Measurements from ENCODE around the gene PICALM. TPM values are rescaled to one million over a fixed set of nuclear protein-coding genes. Genes with fewer than 3 reads are reported as not detected.

The PICALM gene
- polyA plus RNA-seq, 3 donors: 62.4 to 241 (median 81.0) TPM

GRCh38 chr11:86087256-86087655 lies 18.4 kb upstream of the PICALM start:
- no CpG with 5 or more reads among the region's 2 CpGs for WGBS (ENCODE audit: insufficient coverage)
- Histone ChIP-seq H3K79me2 (ENCODE audit: insufficient read depth, low read length) (no peaks in the 10 kb centered on the region), H3K9me3 (replicated peaks in 1 of 2; ENCODE audit: control insufficient read depth in 1 of 2, insufficient read depth in 1 of 2, low read length in 2 of 2) (no peaks in the 10 kb centered on the region), H2AFZ (ENCODE audit: insufficient read depth, low read depth, low read length, poor library complexity, severe bottlenecking) (no peak overlapping the region), H4K20me1 (ENCODE audit: insufficient read depth, low read length) (no peaks in the 10 kb centered on the region), H3K27ac (ENCODE audit: low read depth in 1 of 2, low read length in 2 of 2) (no peak overlapping the region), H3K4me1 (ENCODE audit: control insufficient read depth in 1 of 2, insufficient read depth in 2 of 2, low read length in 2 of 2) (no peaks in the 10 kb centered on the region), H3K4me3 (replicated peaks in 1 of 3; ENCODE audit: low read depth in 2 of 3, low read length in 3 of 3) (no peak overlapping the region), H3K4me2 (replicated peaks; ENCODE audit: extremely low read depth, low read length, poor library complexity, severe bottlenecking) (no peak overlapping the region), H3K9ac (ENCODE audit: insufficient read depth, low read length, poor library complexity, severe bottlenecking) (no peak overlapping the region), H3K27me3 (ENCODE audit: control insufficient read depth in 2 of 2, insufficient read depth in 2 of 2, low read length in 2 of 2) (no peaks in the 10 kb centered on the region), H3K36me3 (replicated peaks in 1 of 2; ENCODE audit: control insufficient read depth in 1 of 2, insufficient read depth in 2 of 2, low read length in 2 of 2) (no peaks in the 10 kb centered on the region)
- no peak for DNase-seq
- Mint-ChIP-seq H3K4me1 (peaks cover 2% of the 10 kb centered on the region), H3K36me3 (no peaks in the 10 kb centered on the region), H3K9me3 (peaks cover 0 to 2% (median 0%) of the 10 kb centered on the region in 7 donors), H3K4me3 (no peak overlapping the region), H3K27me3 (ENCODE audit: low read depth in 3 of 3) (peaks cover 0 to 5% (median 1%) of the 10 kb centered on the region in 3 donors), H3K27ac (no peak overlapping the region)
- intact Hi-C loops (cut with micrococcal nuclease): no loop called here
- no peak for TF ChIP-seq CTCF (IDR thresholded peaks at IDR 0.05)

GRCh38 chr11:86081455-86081854 lies 12.6 kb upstream of the PICALM start:
- Histone ChIP-seq H3K36me3 (replicated peaks in 1 of 2; ENCODE audit: control insufficient read depth in 1 of 2, insufficient read depth in 2 of 2, low read length in 2 of 2) (no peaks in the 10 kb centered on the region), H3K79me2 (ENCODE audit: insufficient read depth, low read length) (no peaks in the 10 kb centered on the region), H3K9me3 (replicated peaks in 1 of 2; ENCODE audit: control insufficient read depth in 1 of 2, insufficient read depth in 1 of 2, low read length in 2 of 2) (no peaks in the 10 kb centered on the region), H3K9ac (ENCODE audit: insufficient read depth, low read length, poor library complexity, severe bottlenecking) (no peak overlapping the region), H3K4me2 (replicated peaks; ENCODE audit: extremely low read depth, low read length, poor library complexity, severe bottlenecking) (no peak overlapping the region), H3K4me3 (replicated peaks in 1 of 3; ENCODE audit: low read depth in 2 of 3, low read length in 3 of 3) (no peak overlapping the region), H3K4me1 (ENCODE audit: control insufficient read depth in 1 of 2, insufficient read depth in 2 of 2, low read length in 2 of 2) (peaks cover 12% of the 10 kb centered on the region in 2 donors), H4K20me1 (ENCODE audit: insufficient read depth, low read length) (no peaks in the 10 kb centered on the region), H3K27ac (ENCODE audit: low read depth in 1 of 2, low read length in 2 of 2) (no peak overlapping the region), H3K27me3 (ENCODE audit: control insufficient read depth in 2 of 2, insufficient read depth in 2 of 2, low read length in 2 of 2) (no peaks in the 10 kb centered on the region), H2AFZ (ENCODE audit: insufficient read depth, low read depth, low read length, poor library complexity, severe bottlenecking) (no peak overlapping the region)
- intact Hi-C loops (cut with micrococcal nuclease): no loop called here
- Mint-ChIP-seq H3K27me3 (ENCODE audit: low read depth in 3 of 3) (peaks cover 0 to 2% (median 2%) of the 10 kb centered on the region in 3 donors), H3K4me1 (peaks cover 17% of the 10 kb centered on the region), H3K27ac (no peak overlapping the region), H3K4me3 (no peak overlapping the region), H3K36me3 (no peaks in the 10 kb centered on the region), H3K9me3 (no peaks in the 10 kb centered on the region)
- no CpG with 5 or more reads among the region's 3 CpGs for WGBS (ENCODE audit: insufficient coverage)
- no peak for DNase-seq
- TF ChIP-seq CTCF (IDR thresholded peaks at IDR 0.05): no peak
